GM21515 (cell line): ENCODE data around the gene BRIP1.
"Not testable (repeated sequence)": the region's sequence is repeated elsewhere in the genome, so short reads cannot be mapped to it uniquely, and the experiment has no call there.

Experiments
- ATAC-seq: cut with Tn5 transposase; IDR thresholded peaks from one replicate; pipeline ENCODE4 v1.9.1; 2021; ENCODE audit not compliant: unreplicated experiment

BRIP1 gene

GRCh38 chr17:61867033-61867432 is 3.7 kb upstream of the BRIP1 start:
- no peak for ATAC-seq

GRCh38 chr17:61863801-61864126 is 436 bp upstream of the BRIP1 start:
- ATAC-seq = peak; percentile 18

- no peak for ATAC-seq
These were observed 1.2 kb downstream of the BRIP1 start for GRCh38 chr17:61862105-61862574.

- not testable (repeated sequence) for ATAC-seq
These were observed 2.9 kb downstream of the BRIP1 start for GRCh38 chr17:61860397-61860796.

GRCh38 chr17:61856035-61856434 is 7.3 kb downstream of the BRIP1 start:
- ATAC-seq = no peak

GRCh38 chr17:61852857-61853256 is 10.5 kb downstream of the BRIP1 start:
- ATAC-seq = no peak

GRCh38 chr17:61849674-61850073 is 13.7 kb downstream of the BRIP1 start:
- ATAC-seq = no peak

- ATAC-seq = no peak
These were observed 14.4 kb downstream of the BRIP1 start for GRCh38 chr17:61848896-61849295.

GRCh38 chr17:61848247-61848646 is 15.1 kb downstream of the BRIP1 start:
- no peak for ATAC-seq

- no peak for ATAC-seq
These were observed 15.7 kb downstream of the BRIP1 start for GRCh38 chr17:61847659-61848058.

- no peak for ATAC-seq
These were observed 16.5 kb downstream of the BRIP1 start for GRCh38 chr17:61846761-61847375.

- no peak for ATAC-seq
These were observed 17.2 kb downstream of the BRIP1 start for GRCh38 chr17:61846088-61846487.

GRCh38 chr17:61843435-61843834 is 19.9 kb downstream of the BRIP1 start:
- ATAC-seq = no peak

- no peak for ATAC-seq
These were observed 20.4 kb downstream of the BRIP1 start for GRCh38 chr17:61842899-61843298.

- ATAC-seq = no peak
These were observed 24.0 kb downstream of the BRIP1 start for GRCh38 chr17:61839300-61839786.

- ATAC-seq = no peak
These were observed 25.9 kb downstream of the BRIP1 start for GRCh38 chr17:61837175-61838051.

- no peak for ATAC-seq
These were observed 26.8 kb downstream of the BRIP1 start for GRCh38 chr17:61836266-61837174.

- ATAC-seq = no peak
These were observed 27.7 kb downstream of the BRIP1 start for GRCh38 chr17:61835606-61836005.

GRCh38 chr17:61834610-61835009 is 28.7 kb downstream of the BRIP1 start:
- no peak for ATAC-seq

- ATAC-seq = no peak
These were observed 29.7 kb downstream of the BRIP1 start for GRCh38 chr17:61833536-61834193.

- ATAC-seq = no peak
These were observed 30.9 kb downstream of the BRIP1 start for GRCh38 chr17:61832463-61832862.
